H1 (cell line): ENCODE measurements around the gene CHST11. TPM values are rescaled to one million over a fixed set of nuclear protein-coding genes. Genes with fewer than 3 reads are reported as not detected.

ENCODE experiments used
- BRCA1 ChIP-seq: IDR thresholded peaks from 2 replicates; pipeline ENCODE4 v1.6.1; 2012; ENCODE audit warnings: low read depth, low read length, improper control_type of control experiment
- GTF2F1 ChIP-seq: IDR thresholded peaks from 2 replicates; pipeline ENCODE4 v1.6.1; 2012; ENCODE audit warnings: low read depth, low read length, improper control_type of control experiment, borderline replicate concordance
- HDAC2 ChIP-seq, 2 experiments: fragments of 300-600 bp in 1 of 2; sonication (generic) in 1 of 2; IDR thresholded peaks; 2 replicates each; pipeline ENCODE4 v1.6.1; 2011 to 2012; ENCODE audit warnings: low read depth in 2 of 2, low read length in 2 of 2, mild to moderate bottlenecking in 2 of 2, moderate library complexity in 2 of 2, borderline replicate concordance in 1 of 2, inconsistent platforms in 1 of 2
- KDM5A ChIP-seq: fragments of 200-600 bp; IDR thresholded peaks from 2 replicates; pipeline ENCODE4 v1.7.1; 2012; ENCODE audit warnings: mild to moderate bottlenecking, low read length, inconsistent platforms, mixed read lengths
- RNF2 ChIP-seq: fragments of 200-900, 300-1000 bp; sonication (generic); IDR thresholded peaks from 2 replicates; pipeline ENCODE4 v1.7.1; 2016; ENCODE audit warnings: borderline replicate concordance, low read depth, mild to moderate bottlenecking, antibody characterized with exemption, low read length; ENCODE audit not compliant: poor library complexity, severe bottlenecking; ENCODE audit errors: missing control alignments
- RXRA ChIP-seq: IDR thresholded peaks from 2 replicates; pipeline ENCODE4 v1.6.1; 2011; ENCODE audit warnings: low read depth, mild to moderate bottlenecking, low read length, moderate library complexity; ENCODE audit not compliant: insufficient read depth
- polyA plus RNA-seq, 7 experiments: library from polyadenylated mRNA; depleted of rRNA in 3 of 7; stranded (reverse) in 5 of 7; unstranded in 2 of 7; fragments of >200 nt in 5 of 7; fragments of 200-250 nt in 2 of 7; gene quantifications; 1 replicate in 5 of 7; 2 replicates in 1 of 7; 4 replicates in 1 of 7; pipeline versions ENCODE4 v1.2.1 to v1.2.3, GENCODE V29; 2011 to 2013; ENCODE audit warnings: missing spikeins in 2 of 7, mixed read lengths in 2 of 7
- total RNA-seq: library from RNA; stranded (reverse); fragmentation: NEBNext Ultra II Directional; extraction: Animal tissue kit (Norgen Biotek cat#: 25700); gene quantifications from 2 replicates; pipeline ENCODE4 v1.2.1, GENCODE V29; 2021

Gene CHST11
- total and polyA plus RNA-seq, 2 of the 8 experiments (the other 6 are each of a cell fraction or from before 2014, with no cell fraction given): 14.4 to 20.8 TPM

DNA sequence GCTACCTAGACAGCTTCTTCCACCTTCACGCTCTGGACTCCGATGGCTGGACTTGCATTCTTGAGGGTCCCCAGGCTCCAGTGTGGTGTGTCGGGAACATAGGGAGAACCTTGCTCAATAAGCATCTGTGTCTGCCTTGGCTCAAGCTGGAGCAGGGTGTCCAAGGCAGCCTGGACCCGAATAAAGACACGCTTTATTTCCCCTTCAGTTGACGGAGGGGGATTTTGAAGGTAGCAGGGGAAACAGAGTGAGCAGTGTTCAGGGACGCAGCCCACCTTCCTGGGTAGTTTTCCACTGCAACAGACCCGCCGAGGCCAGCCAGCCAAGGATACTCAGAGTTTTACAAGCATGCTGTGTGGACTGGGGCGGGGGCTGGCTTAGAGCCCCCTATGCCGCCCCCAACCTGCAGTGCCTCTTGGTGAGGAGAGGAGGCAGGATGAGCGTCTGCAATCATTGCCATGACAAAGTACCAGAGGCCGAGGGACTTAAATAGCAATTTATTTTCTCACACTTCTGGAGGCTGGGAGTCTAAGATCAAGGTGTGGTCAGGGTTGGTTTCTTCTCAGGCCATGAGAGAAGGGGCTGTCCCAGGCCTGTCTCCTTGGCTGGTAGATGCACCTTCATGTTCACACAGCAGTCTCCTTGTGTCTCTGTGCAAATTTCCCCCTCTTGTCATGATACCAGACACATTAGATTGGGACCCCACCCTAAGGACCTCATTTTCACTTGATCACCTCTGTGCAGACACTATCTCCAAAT lies 201.2 kb downstream of the CHST11 start (continued):
- no peak for TF ChIP-seq GTF2F1
- TF ChIP-seq BRCA1: no peak
- TF ChIP-seq KDM5A: no peak
- TF ChIP-seq RNF2: no peak
- no peak for TF ChIP-seq RXRA
- no peak for TF ChIP-seq HDAC2 (IDR thresholded peaks at IDR 0.05; ENCODE audit: borderline replicate concordance in 1 of 2, low read depth in 2 of 2, low read length in 2 of 2)
- TF ChIP-seq, all 59 proteins: peak for 0
